A673 (cell line): ENCODE measurements around the gene BTN1A1. TPM values are rescaled to one million over a fixed set of nuclear protein-coding genes. Genes with fewer than 3 reads are reported as not detected.
"Not testable (repeated sequence)": the region's sequence is repeated elsewhere in the genome, so short reads cannot be mapped to it uniquely, and the experiment has no call there.

ENCODE experiments used
- BruUV-seq: library from RNA; stranded (reverse); fragments of 400-500 nt; replicated peaks from 2 replicates; lab custom pipeline; 2021; lab: Mats Ljungman, UMichigan
- CTCF ChIA-PET: fragments of 300-600 bp; sonication (Branson Sonifier 250); formaldehyde crosslinking; loops from one replicate; lab custom pipeline; 2022; ENCODE audit warnings: antibody characterized with exemption; lab: Charles Lee
- POLR2A ChIA-PET: fragments of 300-600 bp; sonication (Branson Sonifier 250); formaldehyde crosslinking; loops from one replicate; lab custom pipeline; 2022; ENCODE audit warnings: antibody characterized with exemption; ENCODE audit not compliant: low non-redundant PET; lab: Charles Lee
- DNase-seq: peaks from one replicate; pipeline ENCODE4 v3.0.0-alpha.2; 2015; ENCODE audit warnings: low spot score
- H3K27ac ChIP-seq: fragments of 200-600 bp; sonication (generic); 2 replicates; pipeline ENCODE4 v1.5.1; 2016; ENCODE audit warnings: mixed run types, low read depth, mild to moderate bottlenecking, mixed read lengths, antibody characterized with exemption, low read length; ENCODE audit not compliant: poor library complexity, severe bottlenecking
- H3K27me3 ChIP-seq: fragments of 200-600 bp; sonication (generic); replicated peaks from 2 replicates; pipeline ENCODE4 v1.6.1; 2017; ENCODE audit warnings: mixed run types, low read depth, mild to moderate bottlenecking, mixed read lengths, antibody characterized with exemption, low read length; ENCODE audit not compliant: insufficient read depth, poor library complexity
- H3K36me3 ChIP-seq: fragments of 200-600 bp; sonication (generic); 2 replicates; pipeline ENCODE4 v1.6.1; 2016; ENCODE audit warnings: mixed run types, mild to moderate bottlenecking, mixed read lengths, antibody characterized with exemption, low read length; ENCODE audit not compliant: insufficient read depth, poor library complexity, severe bottlenecking
- H3K4me1 ChIP-seq: fragments of 200-600 bp; sonication (generic); 2 replicates; pipeline ENCODE4 v1.6.1; 2017; ENCODE audit warnings: mixed run types, mild to moderate bottlenecking, mixed read lengths, antibody characterized with exemption, low read length; ENCODE audit not compliant: insufficient read depth, poor library complexity, severe bottlenecking
- H3K4me3 ChIP-seq: fragments of 200-600 bp; sonication (generic); 2 replicates; pipeline ENCODE4 v1.5.1; 2016; ENCODE audit warnings: low read depth, mixed run types, mild to moderate bottlenecking, mixed read lengths, low read length; ENCODE audit not compliant: poor library complexity, severe bottlenecking
- H3K9me3 ChIP-seq: fragments of 200-600 bp; sonication (generic); 2 replicates; pipeline ENCODE4 v1.6.1; 2016; ENCODE audit warnings: mixed run types, low read depth, mild to moderate bottlenecking, mixed read lengths, antibody characterized with exemption, low read length; ENCODE audit not compliant: poor library complexity, severe bottlenecking
- EZH2 ChIP-seq: fragments of 200-600 bp; sonication (generic); IDR thresholded peaks from 2 replicates; pipeline ENCODE4 v1.6.1; 2017; ENCODE audit warnings: borderline replicate concordance, low read depth, mild to moderate bottlenecking, mixed read lengths, antibody characterized with exemption, low read length; ENCODE audit not compliant: poor library complexity, severe bottlenecking
- intact Hi-C: fragments of 100-400 bp; cut with micrococcal nuclease; formaldehyde crosslinking; loops from one replicate; pipeline ENCODE4 v1.10.0; 2022; ENCODE audit not compliant: unreplicated experiment
- total RNA-seq: library from RNA; stranded (reverse); gene quantifications from 2 replicates; pipeline ENCODE4 v1.2.3, GENCODE V29; 2021
- TF ChIP-seq, protein P1 (sequence below): fragments of 300-800, 200-600 bp; sonication (generic); conservative IDR thresholded peaks from 2 replicates; pipeline ENCODE4 v1.5.1; 2017; ENCODE audit warnings: low read depth, mild to moderate bottlenecking, antibody characterized with exemption, low read length, moderate library complexity, mixed read lengths

The BTN1A1 gene
- total RNA-seq, 1 experiment from 2014 or later, result not detected

DNA sequence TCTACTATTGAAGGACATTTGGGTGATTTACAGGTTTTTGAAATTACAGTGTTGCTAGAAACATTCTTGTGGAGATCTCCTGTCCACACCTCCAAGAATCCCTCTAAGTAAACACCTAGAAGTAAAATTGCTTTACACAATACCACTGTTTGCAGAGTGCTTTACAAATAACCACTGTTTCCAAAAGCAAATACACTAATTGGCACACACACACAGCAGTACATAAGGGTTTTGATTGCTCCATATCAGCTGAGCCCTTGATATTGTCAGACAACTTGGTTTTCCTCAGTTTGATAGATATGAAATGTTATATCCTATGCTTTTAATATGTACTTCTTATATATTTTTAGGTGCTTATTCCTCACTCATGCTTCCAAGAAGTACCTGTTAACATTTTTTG lies 44.4 kb downstream of the BTN1A1 start:
- intact Hi-C loops, result no loop called here
- no peak overlapping the region for H3K4me3 ChIP-seq
- no peaks in the 10 kb centered on the region for H3K9me3 ChIP-seq
- no peaks in the 10 kb centered on the region for H3K27me3 ChIP-seq
- no peak for DNase-seq
- peaks cover 33% of the 10 kb centered on the region for H3K36me3 ChIP-seq
- no peaks in the 10 kb centered on the region for H3K4me1 ChIP-seq
- ChIA-PET POLR2A (no interaction called here), CTCF (no interaction called here)
- TF ChIP-seq, protein P1, sequence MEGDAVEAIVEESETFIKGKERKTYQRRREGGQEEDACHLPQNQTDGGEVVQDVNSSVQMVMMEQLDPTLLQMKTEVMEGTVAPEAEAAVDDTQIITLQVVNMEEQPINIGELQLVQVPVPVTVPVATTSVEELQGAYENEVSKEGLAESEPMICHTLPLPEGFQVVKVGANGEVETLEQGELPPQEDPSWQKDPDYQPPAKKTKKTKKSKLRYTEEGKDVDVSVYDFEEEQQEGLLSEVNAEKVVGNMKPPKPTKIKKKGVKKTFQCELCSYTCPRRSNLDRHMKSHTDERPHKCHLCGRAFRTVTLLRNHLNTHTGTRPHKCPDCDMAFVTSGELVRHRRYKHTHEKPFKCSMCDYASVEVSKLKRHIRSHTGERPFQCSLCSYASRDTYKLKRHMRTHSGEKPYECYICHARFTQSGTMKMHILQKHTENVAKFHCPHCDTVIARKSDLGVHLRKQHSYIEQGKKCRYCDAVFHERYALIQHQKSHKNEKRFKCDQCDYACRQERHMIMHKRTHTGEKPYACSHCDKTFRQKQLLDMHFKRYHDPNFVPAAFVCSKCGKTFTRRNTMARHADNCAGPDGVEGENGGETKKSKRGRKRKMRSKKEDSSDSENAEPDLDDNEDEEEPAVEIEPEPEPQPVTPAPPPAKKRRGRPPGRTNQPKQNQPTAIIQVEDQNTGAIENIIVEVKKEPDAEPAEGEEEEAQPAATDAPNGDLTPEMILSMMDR, result no peak
- no peak for TF ChIP-seq EZH2
- BruUV-seq, result no TSS peak
- H3K27ac ChIP-seq, result no peak overlapping the region

DNA sequence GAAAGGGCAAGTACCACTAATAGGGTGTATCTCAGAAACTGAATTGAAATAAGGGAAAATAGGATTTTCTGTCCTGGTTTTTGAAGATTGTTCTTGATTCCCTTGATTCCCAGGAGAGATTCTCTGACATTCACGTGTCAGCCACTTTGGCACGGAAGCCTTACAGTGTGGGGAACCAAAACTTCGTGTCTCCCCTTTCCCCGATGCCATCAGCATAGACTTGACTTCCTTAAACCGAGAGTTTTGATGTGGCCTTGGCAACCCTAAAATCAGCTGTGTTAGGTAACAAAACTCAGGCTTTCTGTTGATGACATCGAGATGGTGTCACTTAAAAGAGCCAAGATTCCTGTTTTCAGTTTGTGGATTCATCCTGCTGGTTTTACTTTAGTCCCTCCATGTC lies 45.5 kb downstream of the BTN1A1 start:
- H3K27ac ChIP-seq, result no peak overlapping the region
- CTCF ChIA-PET, result no interaction called here
- TF ChIP-seq, protein P1, result no peak
- TF ChIP-seq EZH2, result no peak
- H3K9me3 ChIP-seq, result no peaks in the 10 kb centered on the region
- H3K36me3 ChIP-seq, result peaks cover 32% of the 10 kb centered on the region
- POLR2A ChIA-PET, result no interaction called here
- no peak overlapping the region for H3K4me3 ChIP-seq
- no peak for DNase-seq
- BruUV-seq, result no TSS peak
- H3K27me3 ChIP-seq, result no peaks in the 10 kb centered on the region
- no peaks in the 10 kb centered on the region for H3K4me1 ChIP-seq
- intact Hi-C loops, result no loop called here

DNA sequence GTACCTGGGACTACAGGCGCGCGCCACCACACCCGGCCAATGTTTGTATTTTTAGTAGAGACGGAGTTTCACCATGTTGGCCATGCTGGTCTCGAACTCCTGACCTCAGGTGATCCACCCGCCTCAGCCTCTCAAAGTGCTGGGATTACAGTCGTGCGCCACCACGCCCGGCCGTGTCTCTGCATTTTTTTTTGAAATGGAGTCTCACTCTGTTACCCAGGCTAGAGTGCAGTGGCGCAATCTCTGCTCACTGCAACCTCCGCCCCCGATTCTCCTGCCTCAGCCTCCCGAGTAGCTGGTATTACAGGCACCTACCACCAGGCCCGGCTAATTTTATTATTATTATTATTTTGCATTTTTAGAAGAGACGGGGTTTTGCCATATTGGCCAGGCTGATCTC lies 47.3 kb downstream of the BTN1A1 start:
- CTCF ChIA-PET, H3K4me3 ChIP-seq, POLR2A ChIA-PET, H3K27me3 ChIP-seq, H3K9me3 ChIP-seq, BruUV-seq, intact Hi-C loops, DNase-seq, H3K4me1 ChIP-seq, H3K27ac ChIP-seq: not testable (repeated sequence)
- peaks cover 26% of the 10 kb centered on the region for H3K36me3 ChIP-seq

DNA sequence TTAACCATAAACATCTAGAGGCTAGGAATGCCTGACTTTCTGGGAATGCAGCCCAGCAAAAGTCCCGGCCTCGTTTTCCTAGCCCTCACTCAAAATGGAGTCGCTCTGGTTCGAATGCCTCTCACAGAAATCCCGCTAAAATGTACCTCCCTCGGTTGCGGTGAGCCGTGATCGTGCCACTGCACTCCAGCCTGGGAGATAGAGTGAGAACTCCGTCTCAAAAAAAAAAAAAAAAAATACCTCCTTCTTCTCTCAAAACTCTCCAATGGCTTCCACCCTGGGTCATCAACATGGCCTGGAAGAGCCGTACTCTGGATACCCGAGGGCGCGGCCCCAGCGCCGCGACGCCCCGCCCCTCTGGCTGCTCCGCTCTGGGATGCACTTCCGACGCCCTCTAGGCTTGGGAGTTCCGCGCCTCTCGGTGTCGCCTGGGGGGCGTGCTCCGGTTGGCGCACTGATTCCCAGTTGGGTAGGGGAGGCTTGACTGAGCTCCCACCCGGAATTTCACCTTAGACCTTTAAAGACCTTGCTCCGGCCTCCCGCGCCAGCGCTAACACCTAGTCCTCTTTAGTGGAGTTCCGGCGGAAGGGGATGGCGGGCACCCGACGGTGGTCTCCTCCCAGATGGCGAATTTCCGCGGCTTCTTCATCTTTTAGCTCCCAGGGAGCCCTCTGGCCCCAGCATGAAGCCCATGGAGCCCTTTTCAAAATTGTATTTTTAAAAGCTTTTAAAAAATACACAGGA lies 50.3 kb downstream of the BTN1A1 start:
- Histone ChIP-seq H3K4me3 (peak overlapping the region; percentile 51), H3K36me3 (peaks cover 11% of the 10 kb centered on the region), H3K27ac (no peak overlapping the region), H3K4me1 (no peaks in the 10 kb centered on the region), H3K27me3 (no peaks in the 10 kb centered on the region), H3K9me3 (no peaks in the 10 kb centered on the region)
- BruUV-seq, result TSS peak; percentile 88
- DNase-seq, result peak; percentile 86
- CTCF ChIA-PET, result no interaction called here
- TF ChIP-seq, protein P1, result no peak
- no peak for TF ChIP-seq EZH2
- POLR2A ChIA-PET, result no interaction called here
- intact Hi-C loops, result loop anchor here (10.0 kb wide), 2 partner anchors 376 to 496 kb away; a partner anchor contains a TSS
